PC-9 (cell line): ENCODE measurements around the gene CEP131.

Source experiments
- EZH2 ChIP-seq: fragments of 200-600 bp; sonication (generic); IDR thresholded peaks from 2 replicates; pipeline ENCODE4 v1.8.0; 2017; ENCODE audit warnings: antibody characterized with exemption, low read depth
- TF ChIP-seq, protein P1 (sequence below): fragments of 200-600 bp; sonication (generic); conservative IDR thresholded peaks from 2 replicates; pipeline ENCODE4 v1.6.1; 2017; ENCODE audit warnings: mixed run types, antibody characterized with exemption, mild to moderate bottlenecking, moderate library complexity

DNA sequence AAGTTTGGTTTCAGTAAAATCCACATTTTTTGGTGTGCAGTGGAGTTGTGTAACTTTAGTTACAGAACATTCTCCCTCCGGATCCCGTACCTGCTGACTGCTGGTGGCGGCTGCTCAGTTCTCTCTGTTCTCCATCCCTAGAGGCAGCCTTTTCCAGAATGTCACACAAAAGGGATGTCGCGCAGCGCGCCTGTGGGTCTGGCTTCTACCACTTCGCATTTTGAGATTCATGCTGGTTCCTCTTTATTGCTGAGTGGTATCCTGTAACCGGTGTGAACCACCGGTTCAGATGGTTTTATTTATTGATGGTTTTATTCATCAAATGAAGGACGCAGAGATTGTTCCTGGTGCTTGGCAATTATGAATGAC is 981 bp upstream of the CEP131 start:
- TF ChIP-seq, protein P1, sequence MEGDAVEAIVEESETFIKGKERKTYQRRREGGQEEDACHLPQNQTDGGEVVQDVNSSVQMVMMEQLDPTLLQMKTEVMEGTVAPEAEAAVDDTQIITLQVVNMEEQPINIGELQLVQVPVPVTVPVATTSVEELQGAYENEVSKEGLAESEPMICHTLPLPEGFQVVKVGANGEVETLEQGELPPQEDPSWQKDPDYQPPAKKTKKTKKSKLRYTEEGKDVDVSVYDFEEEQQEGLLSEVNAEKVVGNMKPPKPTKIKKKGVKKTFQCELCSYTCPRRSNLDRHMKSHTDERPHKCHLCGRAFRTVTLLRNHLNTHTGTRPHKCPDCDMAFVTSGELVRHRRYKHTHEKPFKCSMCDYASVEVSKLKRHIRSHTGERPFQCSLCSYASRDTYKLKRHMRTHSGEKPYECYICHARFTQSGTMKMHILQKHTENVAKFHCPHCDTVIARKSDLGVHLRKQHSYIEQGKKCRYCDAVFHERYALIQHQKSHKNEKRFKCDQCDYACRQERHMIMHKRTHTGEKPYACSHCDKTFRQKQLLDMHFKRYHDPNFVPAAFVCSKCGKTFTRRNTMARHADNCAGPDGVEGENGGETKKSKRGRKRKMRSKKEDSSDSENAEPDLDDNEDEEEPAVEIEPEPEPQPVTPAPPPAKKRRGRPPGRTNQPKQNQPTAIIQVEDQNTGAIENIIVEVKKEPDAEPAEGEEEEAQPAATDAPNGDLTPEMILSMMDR: no peak
- no peak for TF ChIP-seq EZH2
